ENCODE data around the gene NDUFC1.

Gene NDUFC1

GRCh38 chr4:139300431-139301112 lies 1.7 kb downstream of the NDUFC1 start:
- peak; percentile 38 for FAIRE-seq
- TF ChIP-seq TAF1 (IDR thresholded peaks at IDR 0.05; ENCODE audit: low read depth, low read length) (no peak), PAX5 (IDR thresholded peaks at IDR 0.05; ENCODE audit: insufficient read depth, low read length, severe bottlenecking) (no peak), SPI1 (IDR thresholded peaks at IDR 0.05; ENCODE audit: low read depth, low read length) (no peak), POU2F2 (IDR thresholded peaks at IDR 0.05; ENCODE audit: low read depth, low read length) (no peak), POLR2AphosphoS5 (IDR thresholded peaks at IDR 0.05; ENCODE audit: low read depth, low read length) (no peak), POLR2A (IDR thresholded peaks at IDR 0.05; ENCODE audit: low read depth, low read length) (no peak)

GRCh38 chr4:139299536-139299935 lies 2.7 kb downstream of the NDUFC1 start:
- FAIRE-seq: no peak
- TF ChIP-seq SPI1 (IDR thresholded peaks at IDR 0.05; ENCODE audit: low read depth, low read length) (no peak), TAF1 (IDR thresholded peaks at IDR 0.05; ENCODE audit: low read depth, low read length) (no peak), PAX5 (IDR thresholded peaks at IDR 0.05; ENCODE audit: insufficient read depth, low read length, severe bottlenecking) (no peak), POLR2A (IDR thresholded peaks at IDR 0.05; ENCODE audit: low read depth, low read length) (no peak), POU2F2 (IDR thresholded peaks at IDR 0.05; ENCODE audit: low read depth, low read length) (no peak)
- no peak for DNase-seq (ENCODE audit: insufficient read length, low spot score)

More at GRCh38 chr4:139300431-139301112, 1.7 kb downstream of the NDUFC1 start:
- no peak for DNase-seq (ENCODE audit: insufficient read length, low spot score)

- DNase-seq (ENCODE audit: insufficient read length, low spot score): no peak
- FAIRE-seq: peak; percentile 55
Measured at GRCh38 chr4:139297001-139297410, 5.3 kb downstream of the NDUFC1 start.

GRCh38 chr4:139295942-139296299 lies 6.4 kb downstream of the NDUFC1 start:
- TF ChIP-seq POLR2A (IDR thresholded peaks at IDR 0.05; ENCODE audit: low read depth, low read length) (no peak), POU2F2 (IDR thresholded peaks at IDR 0.05; ENCODE audit: low read depth, low read length) (no peak), PAX5 (IDR thresholded peaks at IDR 0.05; ENCODE audit: insufficient read depth, low read length, severe bottlenecking) (no peak), TAF1 (IDR thresholded peaks at IDR 0.05; ENCODE audit: low read depth, low read length) (no peak)
- DNase-seq (ENCODE audit: insufficient read length, low spot score) (no peak), FAIRE-seq (no peak)

More at GRCh38 chr4:139297001-139297410, 5.3 kb downstream of the NDUFC1 start:
- no peak for TF ChIP-seq SPI1 (IDR thresholded peaks at IDR 0.05; ENCODE audit: low read depth, low read length)
- no peak for TF ChIP-seq TAF1 (IDR thresholded peaks at IDR 0.05; ENCODE audit: low read depth, low read length)
- no peak for TF ChIP-seq PAX5 (IDR thresholded peaks at IDR 0.05; ENCODE audit: insufficient read depth, low read length, severe bottlenecking)
- no peak for TF ChIP-seq POLR2A (IDR thresholded peaks at IDR 0.05; ENCODE audit: low read depth, low read length)
- TF ChIP-seq POU2F2 (IDR thresholded peaks at IDR 0.05; ENCODE audit: low read depth, low read length): no peak
- TF ChIP-seq POLR2AphosphoS5 (IDR thresholded peaks at IDR 0.05; ENCODE audit: low read depth, low read length): no peak

- DNase-seq (ENCODE audit: insufficient read length, low spot score): peak; percentile 79
- TF ChIP-seq POU2F2 (IDR thresholded peaks at IDR 0.05; ENCODE audit: low read depth, low read length): peak; percentile 57; the same call in 1 of the 2 replicates
- peak; percentile 77 for TF ChIP-seq POLR2A (IDR thresholded peaks at IDR 0.05; ENCODE audit: low read depth, low read length)
- no peak for TF ChIP-seq PAX5 (IDR thresholded peaks at IDR 0.05; ENCODE audit: insufficient read depth, low read length, severe bottlenecking)
- peak; percentile 96 for TF ChIP-seq TAF1 (IDR thresholded peaks at IDR 0.05; ENCODE audit: low read depth, low read length)
- TF ChIP-seq POLR2AphosphoS5 (IDR thresholded peaks at IDR 0.05; ENCODE audit: low read depth, low read length): peak; percentile 74
- TF ChIP-seq SPI1 (IDR thresholded peaks at IDR 0.05; ENCODE audit: low read depth, low read length): no peak
- peak; percentile 96 for FAIRE-seq
Measured at GRCh38 chr4:139295206-139295941, 6.9 kb downstream of the NDUFC1 start.

- no peak for TF ChIP-seq POLR2AphosphoS5 (IDR thresholded peaks at IDR 0.05; ENCODE audit: low read depth, low read length)
- FAIRE-seq: no peak
- DNase-seq (ENCODE audit: insufficient read length, low spot score): no peak
Measured at GRCh38 chr4:139286186-139286698, 16.0 kb downstream of the NDUFC1 start.

- FAIRE-seq (no peak), DNase-seq (ENCODE audit: insufficient read length, low spot score) (no peak)
- TF ChIP-seq POU2F2 (IDR thresholded peaks at IDR 0.05; ENCODE audit: low read depth, low read length): no peak
- TF ChIP-seq SPI1 (IDR thresholded peaks at IDR 0.05; ENCODE audit: low read depth, low read length): no peak
- TF ChIP-seq POLR2AphosphoS5 (IDR thresholded peaks at IDR 0.05; ENCODE audit: low read depth, low read length): no peak
- TF ChIP-seq POLR2A (IDR thresholded peaks at IDR 0.05; ENCODE audit: low read depth, low read length): no peak
- TF ChIP-seq PAX5 (IDR thresholded peaks at IDR 0.05; ENCODE audit: insufficient read depth, low read length, severe bottlenecking): no peak
- no peak for TF ChIP-seq TAF1 (IDR thresholded peaks at IDR 0.05; ENCODE audit: low read depth, low read length)
Measured at GRCh38 chr4:139282721-139283075, 19.6 kb downstream of the NDUFC1 start.

GRCh38 chr4:139282065-139282720 lies 20.1 kb downstream of the NDUFC1 start:
- DNase-seq (ENCODE audit: insufficient read length, low spot score) (no peak), FAIRE-seq (no peak)
- no peak for TF ChIP-seq POLR2A (IDR thresholded peaks at IDR 0.05; ENCODE audit: low read depth, low read length)
- TF ChIP-seq SPI1 (IDR thresholded peaks at IDR 0.05; ENCODE audit: low read depth, low read length): no peak
- TF ChIP-seq PAX5 (IDR thresholded peaks at IDR 0.05; ENCODE audit: insufficient read depth, low read length, severe bottlenecking): no peak
- no peak for TF ChIP-seq TAF1 (IDR thresholded peaks at IDR 0.05; ENCODE audit: low read depth, low read length)
- TF ChIP-seq POLR2AphosphoS5 (IDR thresholded peaks at IDR 0.05; ENCODE audit: low read depth, low read length): no peak
- TF ChIP-seq POU2F2 (IDR thresholded peaks at IDR 0.05; ENCODE audit: low read depth, low read length): no peak

Measured in GM12891 (cell line).